ENCODE results near the gene NOXA1. TPM values are rescaled to one million over a fixed set of nuclear protein-coding genes. Genes with fewer than 3 reads are reported as not detected.
A peak's percentile ranks its signal among the peaks of the same experiment; 100 is the strongest.

Gene NOXA1
- total and polyA plus RNA-seq, 9 of the 15 experiments (the other 6 are each of a cell fraction or from before 2014, with no cell fraction given), result 0.07 to 1.2 (median 0.20) TPM; not detected in 4

GRCh38 chr9:137410891-137411249 lies 12.3 kb upstream of the NOXA1 start:
- WGBS (ENCODE audit: insufficient coverage, low coverage, missing lambda C conversion rate), result 82% methylated on average over 10 of the region's 15 CpGs
- no peaks in the 10 kb centered on the region for H3K27me3 ChIP-seq (ENCODE audit: control insufficient read depth in 2 of 2, insufficient read depth in 2 of 2, low read length in 2 of 2)
- intact Hi-C loops (cut with micrococcal nuclease) (no loop called here), in situ Hi-C loops (cut with MboI) (no loop called here)
- no peak overlapping the region for H3K4me2 ChIP-seq (ENCODE audit: insufficient read depth, low read length)
- ATAC-seq (no peak), FAIRE-seq (no peak), DNase-seq (ENCODE audit: extremely low read depth in 1 of 4, low spot score in 3 of 4) (no peak)
- no peak overlapping the region; the same call in 2 of the 3 replicates for H3K27ac ChIP-seq (ENCODE audit: extremely low read depth, low read depth, low read length)
- no peaks in the 10 kb centered on the region for H3K9me1 ChIP-seq (ENCODE audit: control insufficient read depth, insufficient read depth, low read length)
- H3K9me3 ChIP-seq (replicated peaks; ENCODE audit: control insufficient read depth, insufficient read depth, low read depth, low read length), result no peaks in the 10 kb centered on the region
- peaks cover 22 to 71% of the 10 kb centered on the region in 2 experiments for H3K4me1 ChIP-seq (replicated peaks in 1 of 2; ENCODE audit: control insufficient read depth in 2 of 2, insufficient read depth in 2 of 2, low read length in 2 of 2)
- TF ChIP-seq TEAD4 (IDR thresholded peaks at IDR 0.05; ENCODE audit: low read length), result no peak
- TF ChIP-seq TEAD4 (CRISPR knock-in tag; IDR thresholded peaks at IDR 0.05; ENCODE audit: borderline replicate concordance), result no peak
- TF ChIP-seq POLR2G (IDR thresholded peaks at IDR 0.05; ENCODE audit: low read depth, low read length), result peak; percentile 67
- no peaks in the 10 kb centered on the region; the same call in 2 of the 3 replicates for H3K36me3 ChIP-seq (ENCODE audit: control insufficient read depth, insufficient read depth, low read length)
- H3K4me3 ChIP-seq, result no peak overlapping the region
- CTCF ChIA-PET (ENCODE audit: low intra/inter-chr PET ratio), result no interaction called here
- H2AFZ ChIP-seq (ENCODE audit: low read depth, low read length), result no peak overlapping the region
- POLR2A ChIA-PET, result no interaction called here
- H4K20me1 ChIP-seq (replicated peaks; ENCODE audit: control insufficient read depth, insufficient read depth, low read length), result no peaks in the 10 kb centered on the region
- BruUV-seq (replicated peaks), result no TSS peak
- H3K79me2 ChIP-seq (ENCODE audit: control insufficient read depth, insufficient read depth, low read length), result peaks cover 42% of the 10 kb centered on the region
- H3K9ac ChIP-seq (ENCODE audit: insufficient read depth in 1 of 2, low read depth in 2 of 2, low read length in 2 of 2), result peak overlapping the region in 1 of 2 experiments; percentile 14; a peak in 1 of 4 replicates

GRCh38 chr9:137411260-137411644 lies 11.9 kb upstream of the NOXA1 start:
- 0 out of 4 replicates have a peak overlapping the region, but pooled peaks of 1 of the 2 experiments have one; percentile 39 for H3K9ac ChIP-seq (ENCODE audit: insufficient read depth in 1 of 2, low read depth in 2 of 2, low read length in 2 of 2)
- POLR2A ChIA-PET, result interaction anchor here (1.0 kb wide), 1 partner anchor 134 kb away, joined by 3 read pairs; the partner anchor contains the start of gene TOR4A
- no peak overlapping the region for H2AFZ ChIP-seq (ENCODE audit: low read depth, low read length)
- BruUV-seq (replicated peaks), result no TSS peak
- FAIRE-seq, result no peak
- no peak for DNase-seq (ENCODE audit: extremely low read depth in 1 of 4, low spot score in 3 of 4)
- no peak overlapping the region for H3K4me3 ChIP-seq
- no peaks in the 10 kb centered on the region for H3K27me3 ChIP-seq (ENCODE audit: control insufficient read depth in 2 of 2, insufficient read depth in 2 of 2, low read length in 2 of 2)
- no peak for TF ChIP-seq ZFP1 (CRISPR knock-in tag; IDR thresholded peaks at IDR 0.05)
- peak; percentile 62; the same call in 1 of the 2 replicates for TF ChIP-seq ZNF444 (CRISPR knock-in tag; IDR thresholded peaks at IDR 0.05)
- TF ChIP-seq KDM1A (IDR thresholded peaks at IDR 0.05), result peak in 1 of 2 experiments; percentile 89; a peak in 2 of 4 replicates
- TF ChIP-seq NFE2L1 (tag; IDR thresholded peaks at IDR 0.05; ENCODE audit: borderline replicate concordance, low read depth), result no peak
- no peak for TF ChIP-seq ZBTB1 (CRISPR knock-in tag; IDR thresholded peaks at IDR 0.05; ENCODE audit: borderline replicate concordance, low read depth)
- H3K36me3 ChIP-seq (ENCODE audit: control insufficient read depth, insufficient read depth, low read length), result no peaks in the 10 kb centered on the region; the same call in 2 of the 3 replicates
- CTCF ChIA-PET (ENCODE audit: low intra/inter-chr PET ratio), result no interaction called here
- WGBS (ENCODE audit: insufficient coverage, low coverage, missing lambda C conversion rate), result 53% methylated on average over 11 of the region's 17 CpGs
- no peak overlapping the region for H3K4me2 ChIP-seq (ENCODE audit: insufficient read depth, low read length)
- H4K20me1 ChIP-seq (replicated peaks; ENCODE audit: control insufficient read depth, insufficient read depth, low read length), result no peaks in the 10 kb centered on the region
- no peak for ATAC-seq
- in situ Hi-C loops (cut with MboI), result no loop called here
- H3K79me2 ChIP-seq (ENCODE audit: control insufficient read depth, insufficient read depth, low read length), result peaks cover 45% of the 10 kb centered on the region
- H3K27ac ChIP-seq (ENCODE audit: extremely low read depth, low read depth, low read length), result peak overlapping the region; percentile 16; the same call in 1 of the 3 replicates
- intact Hi-C loops (cut with micrococcal nuclease), result no loop called here
- H3K9me3 ChIP-seq (replicated peaks; ENCODE audit: control insufficient read depth, insufficient read depth, low read depth, low read length), result no peaks in the 10 kb centered on the region
- H3K9me1 ChIP-seq (ENCODE audit: control insufficient read depth, insufficient read depth, low read length), result no peaks in the 10 kb centered on the region
- H3K4me1 ChIP-seq (replicated peaks in 1 of 2; ENCODE audit: control insufficient read depth in 2 of 2, insufficient read depth in 2 of 2, low read length in 2 of 2), result peaks cover 22 to 71% of the 10 kb centered on the region in 2 experiments
